ENCODE data around the gene ACTG1. TPM values are rescaled to one million over a fixed set of nuclear protein-coding genes. Genes with fewer than 3 reads are reported as not detected.

ACTG1 gene
- total RNA-seq, 8 experiments from 2014 or later, result 2,076 to 6,877 (median 3,447) TPM

DNA sequence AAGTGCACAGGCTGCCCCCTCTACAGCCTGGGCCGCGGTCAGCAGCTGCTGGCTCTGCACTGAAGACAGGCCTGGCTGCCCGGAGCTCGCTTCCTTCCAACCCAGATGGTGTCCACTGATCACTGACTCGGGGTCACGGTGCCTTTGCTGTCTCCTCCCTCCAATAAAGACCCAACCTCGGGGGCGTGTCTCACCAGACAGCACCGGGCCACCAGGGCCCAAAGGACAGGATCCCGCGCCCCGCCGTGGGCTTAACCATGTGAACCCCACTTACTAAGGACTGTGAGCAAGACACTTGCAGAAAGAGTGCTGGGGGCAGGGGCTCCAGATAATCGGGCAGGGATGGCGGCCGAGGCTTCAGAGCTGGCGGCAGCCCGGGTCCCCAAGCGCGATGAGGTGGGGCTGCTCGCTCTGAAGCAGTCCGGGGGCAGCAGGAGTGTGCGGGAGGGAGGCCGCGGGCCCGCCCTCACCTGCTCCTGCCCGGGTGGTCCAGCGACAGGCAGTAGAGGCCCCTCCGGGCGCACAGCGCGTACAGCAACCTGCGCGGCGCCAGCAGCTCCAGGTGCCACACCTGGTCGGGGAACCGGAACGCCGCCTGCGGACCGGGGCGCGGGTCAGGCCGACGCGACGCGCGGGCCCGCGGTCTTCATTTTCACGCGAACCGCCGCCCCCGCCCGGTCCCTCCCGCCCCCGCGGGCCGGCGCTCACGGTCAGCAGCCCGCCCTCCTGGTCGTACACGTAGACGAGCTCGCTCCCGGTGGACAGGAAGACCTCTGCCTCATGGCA lies 39.1 kb upstream of the ACTG1 start:
- Histone ChIP-seq H3K4me3 (peak overlapping the region; percentile 71 to 100 (median 92)), H3K4me1 (replicated peaks in 1 of 2) (peaks cover 19 to 23% of the 10 kb centered on the region in 2 donors), H3K27ac (peak overlapping the region; percentile 88 to 94)
- peak; percentile 1 to 14 (median 2) for ATAC-seq (replicated peaks in 6 of 8)
- in situ Hi-C loops (cut with MboI; ENCODE audit: low pct_unique_long_range_greater_than_20kb in 2 of 9, low sequenced_read_pairs in 9 of 9, unreplicated experiment in 9 of 9), result no loop called here
- WGBS, 10 experiments, result 0 to 6% (median 0%) methylated on average over 1 to 13 of the region's 69 CpGs; no CpG with 5 or more reads in 2 of the 10 experiments

- in situ Hi-C loops (cut with MboI; ENCODE audit: low pct_unique_long_range_greater_than_20kb in 2 of 9, low sequenced_read_pairs in 9 of 9, unreplicated experiment in 9 of 9), result no loop called here
- H3K4me1 ChIP-seq (replicated peaks in 1 of 2), result peaks cover 19 to 23% of the 10 kb centered on the region in 2 donors
- peak overlapping the region; percentile 88 to 94 for H3K27ac ChIP-seq
- peak overlapping the region; percentile 71 to 100 (median 92) for H3K4me3 ChIP-seq
- no peak for ATAC-seq (replicated peaks in 6 of 8)
- 0 to 100% (median 94%) methylated on average over 1 to 6 of the region's 27 CpGs; no CpG with 5 or more reads in 5 of the 10 experiments for WGBS, 10 experiments
Measured at GRCh38 chr17:81550830-81551457, 38.3 kb upstream of the ACTG1 start.

DNA sequence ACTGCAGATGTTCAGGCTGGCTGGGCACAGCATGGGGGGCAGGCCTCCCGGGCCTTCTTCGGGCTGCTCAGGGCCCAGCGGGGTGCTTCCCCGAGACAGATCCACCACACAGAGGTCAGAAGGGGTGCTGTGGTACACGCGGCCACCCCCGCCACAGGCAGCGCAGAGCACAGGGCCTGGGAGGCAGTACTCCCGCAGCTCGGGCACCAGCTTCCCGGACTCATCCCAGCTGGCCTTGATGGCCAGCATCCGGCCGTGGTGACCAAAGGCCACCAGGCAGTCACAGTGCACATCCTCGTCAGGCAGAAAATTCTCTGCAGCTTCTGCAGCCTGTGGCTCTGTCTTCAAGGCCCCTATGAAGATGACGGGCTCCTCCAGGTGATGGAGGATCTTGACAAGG lies 37.7 kb upstream of the ACTG1 start:
- Histone ChIP-seq H3K4me1 (replicated peaks in 1 of 2) (peaks cover 19 to 23% of the 10 kb centered on the region in 2 donors), H3K4me3 (no peak overlapping the region), H3K27ac (no peak overlapping the region)
- in situ Hi-C loops (cut with MboI; ENCODE audit: low pct_unique_long_range_greater_than_20kb in 2 of 9, low sequenced_read_pairs in 9 of 9, unreplicated experiment in 9 of 9), result no loop called here
- 100% methylated on average over 2 of the region's 15 CpGs; no CpG with 5 or more reads in 9 of the 10 experiments for WGBS, 10 experiments
- ATAC-seq (replicated peaks in 6 of 8), result no peak

DNA sequence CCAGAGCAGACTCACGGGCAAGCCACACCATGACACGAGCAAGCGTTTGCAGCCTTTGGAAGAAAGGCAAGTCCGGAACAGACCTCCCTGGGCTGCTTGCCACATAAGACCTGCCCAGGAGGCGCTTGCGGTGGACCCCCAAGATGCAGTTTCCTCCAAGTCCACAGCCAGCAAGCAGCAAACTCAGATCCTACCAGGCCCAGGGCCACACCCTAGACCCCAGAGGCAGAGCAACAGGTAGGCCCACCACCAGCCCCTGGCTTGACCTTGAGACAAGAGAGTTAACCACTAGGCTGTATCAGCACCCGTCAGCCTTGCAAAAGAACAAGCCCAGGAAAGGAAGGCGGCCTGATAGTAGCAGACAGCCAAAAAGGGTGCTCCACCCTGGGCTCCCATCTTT lies 37.2 kb upstream of the ACTG1 start:
- 78 to 97% (median 90%) methylated on average over 1 to 6 of the region's 8 CpGs; no CpG with 5 or more reads in 6 of the 10 experiments for WGBS, 10 experiments
- in situ Hi-C loops (cut with MboI; ENCODE audit: low pct_unique_long_range_greater_than_20kb in 2 of 9, low sequenced_read_pairs in 9 of 9, unreplicated experiment in 9 of 9), result no loop called here
- Histone ChIP-seq H3K27ac (no peak overlapping the region), H3K4me3 (no peak overlapping the region), H3K4me1 (replicated peaks in 1 of 2) (peaks cover 19 to 23% of the 10 kb centered on the region in 2 donors)
- ATAC-seq (replicated peaks in 6 of 8), result no peak

- no peak for ATAC-seq (replicated peaks in 6 of 8)
- peaks cover 13 to 18% of the 10 kb centered on the region in 2 donors for H3K4me1 ChIP-seq (replicated peaks in 1 of 2)
- 80 to 100% (median 93%) methylated on average over 1 to 7 of the region's 16 CpGs; no CpG with 5 or more reads in 5 of the 10 experiments for WGBS, 10 experiments
- H3K27ac ChIP-seq, result no peak overlapping the region
- no peak overlapping the region for H3K4me3 ChIP-seq
- in situ Hi-C loops (cut with MboI; ENCODE audit: low pct_unique_long_range_greater_than_20kb in 2 of 9, low sequenced_read_pairs in 9 of 9, unreplicated experiment in 9 of 9), result no loop called here
Measured at GRCh38 chr17:81549031-81549557, 36.5 kb upstream of the ACTG1 start.

GRCh38 chr17:81547614-81547982 lies 35.0 kb upstream of the ACTG1 start:
- Histone ChIP-seq H3K4me1 (replicated peaks in 1 of 2) (peaks cover 6 to 9% of the 10 kb centered on the region in 2 donors), H3K4me3 (no peak overlapping the region), H3K27ac (no peak overlapping the region)
- in situ Hi-C loops (cut with MboI; ENCODE audit: low pct_unique_long_range_greater_than_20kb in 2 of 9, low sequenced_read_pairs in 9 of 9, unreplicated experiment in 9 of 9), result no loop called here
- 80 to 100% (median 80%) methylated on average over 1 to 3 of the region's 14 CpGs; no CpG with 5 or more reads in 7 of the 10 experiments for WGBS, 10 experiments
- ATAC-seq (replicated peaks in 6 of 8), result no peak

DNA sequence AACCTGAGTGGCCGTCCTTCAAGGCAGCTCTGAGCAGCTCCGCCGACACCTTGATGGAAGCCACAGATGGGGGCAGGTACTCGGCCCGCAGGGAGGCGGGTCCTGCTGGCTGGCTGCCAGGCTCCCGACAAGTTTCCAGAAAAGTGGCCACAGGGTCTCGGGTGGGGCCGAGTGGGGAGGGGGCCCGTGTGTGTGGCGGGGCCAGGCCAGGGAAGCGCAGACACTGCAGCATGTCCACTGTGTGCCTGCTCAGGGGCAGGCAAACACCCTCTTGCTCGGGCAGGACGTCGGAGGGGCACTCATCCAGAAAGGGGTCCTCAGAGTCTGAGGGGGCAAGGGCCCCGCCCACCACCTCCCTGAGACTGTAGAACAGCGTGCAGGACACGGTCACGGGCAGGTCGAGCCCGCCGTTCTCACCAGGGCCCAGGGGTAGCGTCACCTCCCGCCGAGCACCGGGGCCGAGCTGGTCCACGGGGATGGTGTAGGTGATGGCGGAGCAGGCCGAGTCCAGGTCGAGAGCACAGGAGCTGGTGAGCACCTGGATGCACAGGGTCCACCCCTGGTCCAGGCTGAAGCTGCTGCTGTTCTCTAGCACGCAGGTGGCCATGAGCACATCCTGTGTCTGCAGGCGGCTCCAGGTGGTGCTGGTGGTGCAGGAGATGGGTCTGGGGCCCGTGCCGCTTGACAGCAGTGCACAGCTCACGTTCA lies 34.5 kb upstream of the ACTG1 start:
- no peak for ATAC-seq (replicated peaks in 6 of 8)
- in situ Hi-C loops (cut with MboI; ENCODE audit: low pct_unique_long_range_greater_than_20kb in 2 of 9, low sequenced_read_pairs in 9 of 9, unreplicated experiment in 9 of 9), result no loop called here
- WGBS, 10 experiments, result 90 to 100% (median 90%) methylated on average over 1 to 18 of the region's 36 CpGs; no CpG with 5 or more reads in 5 of the 10 experiments
- Histone ChIP-seq H3K27ac (no peak overlapping the region), H3K4me1 (replicated peaks in 1 of 2) (peaks cover 6 to 9% of the 10 kb centered on the region in 2 donors), H3K4me3 (no peak overlapping the region)

GRCh38 chr17:81545160-81545949 lies 32.8 kb upstream of the ACTG1 start:
- no peaks in the 10 kb centered on the region for H3K4me1 ChIP-seq (replicated peaks in 1 of 2)
- WGBS, 10 experiments, result 60 to 94% (median 67%) methylated on average over 2 to 8 of the region's 24 CpGs; no CpG with 5 or more reads in 6 of the 10 experiments
- H3K27ac ChIP-seq, result no peak overlapping the region
- ATAC-seq (replicated peaks in 6 of 8), result no peak
- H3K4me3 ChIP-seq, result no peak overlapping the region
- in situ Hi-C loops (cut with MboI; ENCODE audit: low pct_unique_long_range_greater_than_20kb in 2 of 9, low sequenced_read_pairs in 9 of 9, unreplicated experiment in 9 of 9), result no loop called here

DNA sequence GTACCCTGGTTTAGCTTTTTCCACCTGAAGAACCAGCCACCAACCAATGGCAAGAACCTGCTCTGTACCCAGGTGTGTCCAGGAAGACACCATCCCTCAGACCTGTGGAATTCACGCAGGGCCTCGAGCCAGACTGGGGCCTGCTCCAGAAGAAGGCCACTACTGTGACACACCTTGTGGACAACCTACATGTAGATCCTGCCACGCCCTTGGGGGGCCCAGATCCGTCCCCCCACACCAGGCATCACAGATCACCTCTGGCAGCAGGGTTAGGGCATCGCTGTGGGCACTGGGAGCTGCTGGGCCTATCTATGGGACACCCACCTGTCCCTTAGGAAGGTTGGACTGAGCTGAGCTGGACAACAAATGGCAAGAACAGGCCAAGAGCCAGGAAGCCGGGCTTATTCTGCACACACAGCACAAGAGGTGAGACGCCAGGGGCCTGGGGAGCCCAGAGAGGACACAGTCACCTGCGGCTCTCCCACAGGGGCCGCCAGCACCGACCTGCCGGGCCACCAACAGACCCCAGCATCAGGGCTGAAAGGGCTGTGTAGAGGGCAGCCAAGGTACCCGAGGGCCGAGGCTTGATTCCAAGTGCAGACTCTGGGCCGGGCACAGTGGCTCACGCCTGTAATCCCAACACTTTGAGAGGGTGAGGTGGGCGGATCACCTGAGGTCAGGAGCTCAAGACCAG lies 31.8 kb upstream of the ACTG1 start:
- Histone ChIP-seq H3K4me1 (replicated peaks in 1 of 2) (no peaks in the 10 kb centered on the region), H3K4me3 (no peak overlapping the region), H3K27ac (no peak overlapping the region)
- ATAC-seq (replicated peaks in 6 of 8), result no peak
- 67 to 94% (median 90%) methylated on average over 1 to 5 of the region's 16 CpGs; no CpG with 5 or more reads in 6 of the 10 experiments for WGBS, 10 experiments
- in situ Hi-C loops (cut with MboI; ENCODE audit: low pct_unique_long_range_greater_than_20kb in 2 of 9, low sequenced_read_pairs in 9 of 9, unreplicated experiment in 9 of 9), result no loop called here

DNA sequence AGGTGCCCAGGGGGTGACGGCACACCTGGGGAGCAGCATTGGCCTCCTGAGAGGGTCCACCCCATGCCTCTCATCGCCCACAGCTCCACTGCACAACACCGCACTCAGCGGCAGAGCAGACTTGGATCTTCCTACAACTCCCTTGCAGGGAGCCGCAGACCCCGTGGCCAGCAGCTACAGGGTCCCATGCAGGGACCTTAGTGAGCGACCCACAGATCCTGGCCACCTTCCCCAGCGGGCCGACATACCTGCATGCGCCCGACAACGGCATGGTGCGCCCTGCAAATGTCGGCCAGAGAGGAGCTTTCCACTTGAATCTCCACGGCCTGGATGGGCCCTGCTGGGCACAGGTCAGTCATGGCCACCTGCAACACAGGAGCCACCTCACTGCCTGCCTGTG lies 31.2 kb upstream of the ACTG1 start:
- in situ Hi-C loops (cut with MboI; ENCODE audit: low pct_unique_long_range_greater_than_20kb in 2 of 9, low sequenced_read_pairs in 9 of 9, unreplicated experiment in 9 of 9), result no loop called here
- Histone ChIP-seq H3K4me3 (no peak overlapping the region), H3K27ac (no peak overlapping the region), H3K4me1 (replicated peaks in 1 of 2) (no peaks in the 10 kb centered on the region)
- 97 to 100% (median 99%) methylated on average over 2 to 11 of the region's 15 CpGs; no CpG with 5 or more reads in 6 of the 10 experiments for WGBS, 10 experiments
- no peak for ATAC-seq (replicated peaks in 6 of 8)

DNA sequence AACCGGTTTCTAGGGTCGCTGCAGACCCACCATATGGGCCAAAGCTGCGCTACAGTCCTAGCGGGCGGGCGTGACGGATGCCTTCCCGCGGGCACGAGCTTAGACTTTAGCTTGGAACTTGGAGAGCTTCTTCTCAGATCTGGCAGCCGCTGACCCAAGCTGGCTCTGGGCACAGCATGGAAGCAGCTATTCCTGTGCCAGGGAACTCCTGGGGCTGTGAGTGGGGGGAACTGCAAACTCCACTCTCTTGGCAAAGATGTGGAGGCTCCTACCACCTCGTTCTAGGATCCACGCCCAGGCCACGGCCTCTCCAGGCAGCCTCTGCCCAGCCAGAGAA lies 30.7 kb upstream of the ACTG1 start:
- no peak overlapping the region for H3K4me3 ChIP-seq
- in situ Hi-C loops (cut with MboI; ENCODE audit: low pct_unique_long_range_greater_than_20kb in 2 of 9, low sequenced_read_pairs in 9 of 9, unreplicated experiment in 9 of 9), result no loop called here
- whole genome bisulfite sequencing, 10 experiments, result 89 to 100% (median 100%) methylated on average over 2 to 5 of the region's 14 CpGs; no CpG with 5 or more reads in 5 of the 10 experiments
- peaks cover 0 to 2% of the 10 kb centered on the region in 2 donors for H3K4me1 ChIP-seq (replicated peaks in 1 of 2)
- no peak for ATAC-seq (replicated peaks in 6 of 8)
- H3K27ac ChIP-seq, result no peak overlapping the region
